OCI-LY3 (cell line): ENCODE measurements around the gene COQ9.

Source experiments
- H2AFZ ChIP-seq: fragments of 200-600, 300-600 bp; shearing (Covaris generic); 2 replicates; pipeline ENCODE4 v1.6.0; 2014; ENCODE audit warnings: antibody characterized with exemption, low read depth, low read length
- H3K27ac ChIP-seq: fragments of 200-600, 300-600 bp; sonication (generic); 2 replicates; pipeline ENCODE4 v1.5.1; 2014; ENCODE audit warnings: mild to moderate bottlenecking, low read length, moderate library complexity, mixed read lengths
- H3K27me3 ChIP-seq: fragments of 200-600, 300-600 bp; sonication (generic); 2 replicates; pipeline ENCODE4 v1.6.1; 2014; ENCODE audit warnings: low read depth, low read length, mixed read lengths
- H3K36me3 ChIP-seq: fragments of 200-600, 300-600 bp; sonication (generic); replicated peaks from 2 replicates; pipeline ENCODE3; 2014; ENCODE audit warnings: low read depth, low read length, mixed read lengths
- H3K4me1 ChIP-seq: fragments of 300-600, 200-600 bp; sonication (generic); 2 replicates; pipeline ENCODE4 v1.6.1; 2014; ENCODE audit warnings: low read length, mixed read lengths
- H3K4me2 ChIP-seq: fragments of 200-600, 300-600 bp; sonication (generic); 2 replicates; pipeline ENCODE4 v1.6.1; 2014; ENCODE audit warnings: low read length, mixed read lengths
- H3K4me3 ChIP-seq: fragments of 300-600, 200-600 bp; sonication (generic); 2 replicates; pipeline ENCODE4 v1.5.1; 2014; ENCODE audit warnings: antibody characterized with exemption, mild to moderate bottlenecking, low read length, moderate library complexity
- H3K79me2 ChIP-seq: fragments of 300-600, 200-600 bp; shearing (Covaris generic); 2 replicates; pipeline ENCODE4 v1.6.1; 2014; ENCODE audit warnings: mild to moderate bottlenecking, low read length, mixed read lengths
- H3K9ac ChIP-seq: fragments of 300-600, 200-600 bp; shearing (Covaris generic); 2 replicates; pipeline ENCODE4 v1.6.0; 2014; ENCODE audit warnings: mild to moderate bottlenecking, low read length, moderate library complexity
- H3K9me3 ChIP-seq: fragments of 200-600, 300-600 bp; shearing (Covaris generic); 2 replicates; pipeline ENCODE4 v1.6.1; 2014; ENCODE audit warnings: low read length, mixed read lengths; ENCODE audit not compliant: insufficient read depth
- H4K20me1 ChIP-seq: fragments of 200-600, 300-600 bp; sonication (generic); 2 replicates; pipeline ENCODE4 v1.6.1; 2016; ENCODE audit warnings: low read length, mixed read lengths; ENCODE audit not compliant: insufficient read depth
- EZH2phosphoT487 ChIP-seq: fragments of 200-600 bp; shearing (Covaris generic); IDR thresholded peaks from 2 replicates; pipeline ENCODE4 v1.6.1; 2018; ENCODE audit warnings: antibody characterized with exemption, mixed run types, low read depth
- TF ChIP-seq, protein P1 (sequence below): fragments of 200-600, 300-600 bp; sonication (generic); IDR thresholded peaks from 2 replicates; pipeline ENCODE4 v1.5.1; 2014; ENCODE audit warnings: antibody characterized with exemption, low read length, low read depth

COQ9 gene

DNA sequence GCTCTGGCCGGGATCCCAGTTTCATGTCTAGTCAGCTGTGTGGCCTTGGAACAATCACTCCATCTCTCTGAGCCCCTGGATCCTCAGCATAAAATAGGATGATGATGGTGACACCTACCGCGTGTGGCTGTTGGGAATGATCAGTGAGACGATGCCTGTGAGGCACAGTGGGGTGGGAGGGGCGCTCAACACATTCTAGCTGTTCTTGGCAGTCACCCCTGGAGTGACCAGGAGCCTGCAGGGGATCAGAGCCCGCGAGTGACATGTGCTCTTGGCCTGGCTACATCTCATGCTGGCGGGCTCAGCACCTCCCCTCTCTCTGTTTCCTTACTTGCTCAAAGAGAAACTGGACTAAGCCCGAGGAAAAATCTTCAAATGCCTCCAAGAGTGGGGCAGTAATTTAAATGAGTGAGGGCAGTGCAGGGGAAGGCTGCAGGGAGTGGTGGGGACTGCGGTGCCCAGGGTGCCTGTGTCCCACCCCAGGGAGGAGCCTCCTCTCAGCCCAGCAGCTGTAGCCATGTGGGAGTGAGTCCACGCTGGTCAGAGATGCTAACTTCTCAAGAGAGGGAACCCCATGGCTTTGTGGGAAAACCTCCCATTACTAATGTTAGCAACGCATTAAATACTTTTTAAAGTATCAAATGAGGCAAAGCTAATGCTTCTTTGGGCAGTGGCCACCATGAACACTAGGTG lies 62.1 kb downstream of the COQ9 start:
- TF ChIP-seq, protein P1, sequence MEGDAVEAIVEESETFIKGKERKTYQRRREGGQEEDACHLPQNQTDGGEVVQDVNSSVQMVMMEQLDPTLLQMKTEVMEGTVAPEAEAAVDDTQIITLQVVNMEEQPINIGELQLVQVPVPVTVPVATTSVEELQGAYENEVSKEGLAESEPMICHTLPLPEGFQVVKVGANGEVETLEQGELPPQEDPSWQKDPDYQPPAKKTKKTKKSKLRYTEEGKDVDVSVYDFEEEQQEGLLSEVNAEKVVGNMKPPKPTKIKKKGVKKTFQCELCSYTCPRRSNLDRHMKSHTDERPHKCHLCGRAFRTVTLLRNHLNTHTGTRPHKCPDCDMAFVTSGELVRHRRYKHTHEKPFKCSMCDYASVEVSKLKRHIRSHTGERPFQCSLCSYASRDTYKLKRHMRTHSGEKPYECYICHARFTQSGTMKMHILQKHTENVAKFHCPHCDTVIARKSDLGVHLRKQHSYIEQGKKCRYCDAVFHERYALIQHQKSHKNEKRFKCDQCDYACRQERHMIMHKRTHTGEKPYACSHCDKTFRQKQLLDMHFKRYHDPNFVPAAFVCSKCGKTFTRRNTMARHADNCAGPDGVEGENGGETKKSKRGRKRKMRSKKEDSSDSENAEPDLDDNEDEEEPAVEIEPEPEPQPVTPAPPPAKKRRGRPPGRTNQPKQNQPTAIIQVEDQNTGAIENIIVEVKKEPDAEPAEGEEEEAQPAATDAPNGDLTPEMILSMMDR: no peak
- no peak for TF ChIP-seq EZH2phosphoT487

DNA sequence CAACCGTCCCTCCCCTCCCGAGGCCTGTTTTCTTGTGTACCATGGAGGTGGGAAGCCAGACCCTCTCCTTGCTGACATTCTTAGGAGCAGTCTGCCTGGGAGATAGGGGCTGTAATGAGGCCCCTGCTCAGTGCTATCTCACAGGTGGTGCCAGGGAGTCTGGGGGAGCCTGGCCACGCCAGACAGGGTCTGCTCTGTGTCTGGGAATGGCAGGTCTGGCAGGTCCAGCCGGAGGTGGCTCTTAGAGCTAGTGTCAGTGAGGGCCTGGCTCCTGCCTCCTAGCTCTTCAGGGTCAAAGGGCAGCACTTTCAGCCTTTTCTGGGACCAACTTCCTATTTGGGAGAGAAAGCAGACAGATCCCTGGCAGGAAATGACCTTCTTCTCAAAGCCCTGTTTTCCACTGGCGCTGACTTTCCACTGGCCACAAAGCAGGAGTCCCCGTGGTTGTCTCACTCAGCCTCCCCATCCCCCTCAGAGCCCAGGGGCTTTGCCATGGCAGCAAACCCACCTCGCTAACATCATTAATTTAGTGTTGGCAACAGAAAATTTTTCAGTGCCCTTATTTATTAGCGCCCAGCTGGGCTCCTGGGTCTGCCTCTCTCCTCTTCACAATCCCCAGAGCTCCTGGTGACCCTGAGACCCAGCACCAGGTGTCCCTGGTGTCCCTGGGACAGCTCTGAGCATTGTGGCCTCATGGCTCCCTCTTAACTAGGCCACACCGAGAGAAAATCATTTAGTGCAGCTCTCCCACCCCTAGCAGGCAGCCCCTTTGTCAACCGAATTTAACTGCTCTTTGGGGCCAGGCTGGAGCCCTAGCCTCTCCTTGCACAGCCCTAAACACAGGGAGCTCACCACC lies 63.0 kb downstream of the COQ9 start:
- Histone ChIP-seq H3K27ac (no peak overlapping the region), H2AFZ (no peak overlapping the region), H3K4me3 (no peak overlapping the region), H3K9ac (no peak overlapping the region), H3K27me3 (peaks cover 53% of the 10 kb centered on the region), H3K4me2 (no peak overlapping the region), H3K4me1 (no peaks in the 10 kb centered on the region), H3K9me3 (no peaks in the 10 kb centered on the region), H3K79me2 (no peaks in the 10 kb centered on the region), H3K36me3 (no peaks in the 10 kb centered on the region), H4K20me1 (no peaks in the 10 kb centered on the region)
- TF ChIP-seq, protein P1: no peak
- TF ChIP-seq EZH2phosphoT487: no peak

More for the DNA sequence above, 62.1 kb downstream of the COQ9 start:
- Histone ChIP-seq H3K79me2 (no peaks in the 10 kb centered on the region), H3K27me3 (peaks cover 61% of the 10 kb centered on the region), H4K20me1 (no peaks in the 10 kb centered on the region), H2AFZ (no peak overlapping the region), H3K4me2 (no peak overlapping the region), H3K4me3 (no peak overlapping the region), H3K27ac (no peak overlapping the region), H3K36me3 (no peaks in the 10 kb centered on the region), H3K9ac (no peak overlapping the region), H3K9me3 (no peaks in the 10 kb centered on the region), H3K4me1 (no peaks in the 10 kb centered on the region)
